DND-41 (cell line): ENCODE results near the gene RNF151.

Experiments used
- EZH2 ChIP-seq: IDR thresholded peaks from 3 replicates; pipeline ENCODE4 v1.6.1; 2012; ENCODE audit warnings: borderline replicate concordance, low read depth, mild to moderate bottlenecking, moderate library complexity, low read length, inconsistent platforms; ENCODE audit not compliant: severe bottlenecking
- TF ChIP-seq, protein P1 (sequence below): IDR thresholded peaks from 2 replicates; pipeline ENCODE4 v1.5.1; 2012; ENCODE audit warnings: borderline replicate concordance, low read length, moderate library complexity, mild to moderate bottlenecking; ENCODE audit not compliant: poor library complexity, severe bottlenecking; ENCODE audit errors: extremely low read depth

- TF ChIP-seq, protein P1, sequence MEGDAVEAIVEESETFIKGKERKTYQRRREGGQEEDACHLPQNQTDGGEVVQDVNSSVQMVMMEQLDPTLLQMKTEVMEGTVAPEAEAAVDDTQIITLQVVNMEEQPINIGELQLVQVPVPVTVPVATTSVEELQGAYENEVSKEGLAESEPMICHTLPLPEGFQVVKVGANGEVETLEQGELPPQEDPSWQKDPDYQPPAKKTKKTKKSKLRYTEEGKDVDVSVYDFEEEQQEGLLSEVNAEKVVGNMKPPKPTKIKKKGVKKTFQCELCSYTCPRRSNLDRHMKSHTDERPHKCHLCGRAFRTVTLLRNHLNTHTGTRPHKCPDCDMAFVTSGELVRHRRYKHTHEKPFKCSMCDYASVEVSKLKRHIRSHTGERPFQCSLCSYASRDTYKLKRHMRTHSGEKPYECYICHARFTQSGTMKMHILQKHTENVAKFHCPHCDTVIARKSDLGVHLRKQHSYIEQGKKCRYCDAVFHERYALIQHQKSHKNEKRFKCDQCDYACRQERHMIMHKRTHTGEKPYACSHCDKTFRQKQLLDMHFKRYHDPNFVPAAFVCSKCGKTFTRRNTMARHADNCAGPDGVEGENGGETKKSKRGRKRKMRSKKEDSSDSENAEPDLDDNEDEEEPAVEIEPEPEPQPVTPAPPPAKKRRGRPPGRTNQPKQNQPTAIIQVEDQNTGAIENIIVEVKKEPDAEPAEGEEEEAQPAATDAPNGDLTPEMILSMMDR: no peak
- no peak for TF ChIP-seq EZH2
These were observed 33.5 kb upstream of the RNF151 start for GRCh38 chr16:1933097-1933661.
